GM12878 (cell line): ENCODE results near the gene RAD51B. TPM values are rescaled to one million over a fixed set of nuclear protein-coding genes. Genes with fewer than 3 reads are reported as not detected.

Experiments
- ATAC-seq: fragments of 200-7000 bp; cut with Tn5 transposase; 3 replicates; pipeline ENCODE4 v1.9.1; 2020; ENCODE audit warnings: mild to moderate bottlenecking, moderate library complexity
- BruUV-seq: library from RNA; stranded (reverse); fragments of 400-500 nt; replicated peaks from 2 replicates; lab custom pipeline; 2021; lab: Mats Ljungman, UMichigan
- CTCF ChIA-PET: fragments of 300-600 bp; sonication (Branson Sonifier 250); formaldehyde crosslinking; extraction: SDS; loops from one replicate; lab custom pipeline; 2021; ENCODE audit warnings: inconsistent platforms; lab: Yijun Ruan, JAX
- POLR2A ChIA-PET: fragments of 350-600 bp; formaldehyde crosslinking; extraction: SDS; loops from one replicate; lab custom pipeline; 2021; ENCODE audit warnings: inconsistent platforms; lab: Charles Lee
- RAD21 ChIA-PET: fragments of 300-600 bp; sonication (Branson Sonifier 250); formaldehyde crosslinking; loops from one replicate; lab custom pipeline; 2023; ENCODE audit warnings: antibody characterized with exemption; ENCODE audit not compliant: unreplicated experiment; lab: Charles Lee
- SMC1A ChIA-PET: fragments of 300-600 bp; sonication (Branson Sonifier 250); formaldehyde crosslinking; loops from one replicate; lab custom pipeline; 2023; ENCODE audit not compliant: unreplicated experiment, uncharacterized antibody; lab: Charles Lee
- DNase-seq: peaks from one replicate; pipeline ENCODE4 v3.0.0-alpha.2; 2011; ENCODE audit warnings: low read depth, low spot score
- FAIRE-seq: peaks from 3 replicates; lab custom pipeline; 2011; peaks lifted over from hg19 to GRCh38; lab: Jason Lieb, UNC
- H2AFZ ChIP-seq: 2 replicates; pipeline ENCODE4 v1.6.0; 2011; ENCODE audit warnings: low read depth, low read length, control low read depth; ENCODE audit not compliant: control insufficient read depth
- H3K27ac ChIP-seq: 2 replicates; pipeline ENCODE4 v1.5.1; 2011; ENCODE audit warnings: control low read depth; ENCODE audit not compliant: control insufficient read depth, insufficient read depth
- H3K27me3 ChIP-seq, 2 experiments: replicated peaks in 1 of 2; 2 replicates each; pipeline versions ENCODE4 v1.6.0 to v1.6.1; 2011; ENCODE audit warnings: low read length in 1 of 2; ENCODE audit not compliant: control insufficient read depth in 2 of 2, insufficient read depth in 2 of 2
- H3K36me3 ChIP-seq, 2 experiments: 2 replicates each; pipeline ENCODE4 v1.5.1; 2011; ENCODE audit warnings: low read length in 1 of 2; ENCODE audit not compliant: control insufficient read depth in 2 of 2, insufficient read depth in 2 of 2
- H3K4me1 ChIP-seq: 2 replicates; pipeline ENCODE4 v1.6.1; 2011; ENCODE audit warnings: mild to moderate bottlenecking, low read length, moderate library complexity, mixed read lengths; ENCODE audit not compliant: control insufficient read depth, insufficient read depth
- H3K4me2 ChIP-seq: 2 replicates; pipeline ENCODE4 v1.6.0; 2011; ENCODE audit warnings: control low read depth; ENCODE audit not compliant: control insufficient read depth, insufficient read depth
- H3K4me3 ChIP-seq: fragments of 200-600 bp; sonication (generic); 2 replicates; pipeline ENCODE4 v1.5.1; 2016
- H3K79me2 ChIP-seq: 2 replicates; pipeline ENCODE4 v1.6.0; 2011; ENCODE audit warnings: low read length; ENCODE audit not compliant: control insufficient read depth, insufficient read depth
- H3K9ac ChIP-seq: 2 replicates; pipeline ENCODE4 v1.8.0; 2011; ENCODE audit warnings: low read length, control low read depth, mixed read lengths; ENCODE audit not compliant: control insufficient read depth, insufficient read depth
- H3K9me3 ChIP-seq: replicated peaks from 3 replicates; pipeline ENCODE4 v1.5.1; 2011; ENCODE audit warnings: mild to moderate bottlenecking, low read length; ENCODE audit not compliant: control insufficient read depth, insufficient read depth
- H4K20me1 ChIP-seq: 2 replicates; pipeline ENCODE4 v1.6.0; 2011; ENCODE audit not compliant: control insufficient read depth, insufficient read depth
- CEBPZ ChIP-seq: fragments of 150-350 bp; IDR thresholded peaks from 2 replicates; pipeline ENCODE4 v1.6.1; 2016; ENCODE audit warnings: low read depth, low read length
- SIX5 ChIP-seq: IDR thresholded peaks from 2 replicates; pipeline ENCODE4 v1.6.1; 2011; ENCODE audit warnings: mild to moderate bottlenecking, low read depth, low read length, moderate library complexity; ENCODE audit not compliant: severe bottlenecking
- TBL1XR1 ChIP-seq: IDR thresholded peaks from 2 replicates; pipeline ENCODE4 v1.6.1; 2012; ENCODE audit warnings: low read depth, low read length, improper control_type of control experiment
- WGBS: methylation state at CpG from one replicate; pipeline ENCODE4 v1.1.6; 2016; ENCODE audit warnings: low lambda C conversion rate; ENCODE audit not compliant: insufficient replicate concordance, insufficient coverage; ENCODE audit errors: missing lambda C conversion rate; 5-methylcytosine and 5-hydroxymethylcytosine counted together
- in situ Hi-C: fragments of 300-500 bp; cut with MboI; formaldehyde crosslinking; loops from 9 replicates; pipeline ENCODE4 v1.14.3; 2018; ENCODE audit warnings: mixed read lengths
- intact Hi-C: fragments of 100-400 bp; cut with micrococcal nuclease; formaldehyde crosslinking; loops from one replicate; pipeline ENCODE4 v1.14.2; 2022; ENCODE audit not compliant: unreplicated experiment
- polyA plus RNA-seq, 11 experiments: library from polyadenylated mRNA; depleted of rRNA in 4 of 11; unstranded in 6 of 11; stranded (reverse) in 5 of 11; fragments of >200 nt; fragmentation: Nextera tagmentation in 4 of 11; fragmentation: Illumina TruSeq in 1 of 11; extraction: Ambion mirVana in 4 of 11; extraction: Trizol in 1 of 11; gene quantifications; 1 replicate in 1 of 11; 2 replicates in 10 of 11; pipeline versions ENCODE4 v1.2.1 to v1.2.3, GENCODE V29; 2011 to 2016; ENCODE audit warnings: inconsistent platforms in 2 of 11, missing spikeins in 2 of 11, low read depth in 1 of 11
- total RNA-seq, 4 experiments: library from RNA; depleted of rRNA in 3 of 4; stranded (reverse); fragments of >200 nt in 3 of 4; fragmentation: Illumina TruSeq in 1 of 4; extraction: Trizol in 1 of 4; gene quantifications; 2 replicates each; pipeline versions ENCODE4 v1.2.1 to v1.2.3, GENCODE V29; 2013 to 2021

The RAD51B gene
- total and polyA plus RNA-seq, 10 of the 15 experiments (the other 5 are each of a cell fraction or from before 2014, with no cell fraction given) = 9.8 to 26.8 (median 21.3) TPM

DNA sequence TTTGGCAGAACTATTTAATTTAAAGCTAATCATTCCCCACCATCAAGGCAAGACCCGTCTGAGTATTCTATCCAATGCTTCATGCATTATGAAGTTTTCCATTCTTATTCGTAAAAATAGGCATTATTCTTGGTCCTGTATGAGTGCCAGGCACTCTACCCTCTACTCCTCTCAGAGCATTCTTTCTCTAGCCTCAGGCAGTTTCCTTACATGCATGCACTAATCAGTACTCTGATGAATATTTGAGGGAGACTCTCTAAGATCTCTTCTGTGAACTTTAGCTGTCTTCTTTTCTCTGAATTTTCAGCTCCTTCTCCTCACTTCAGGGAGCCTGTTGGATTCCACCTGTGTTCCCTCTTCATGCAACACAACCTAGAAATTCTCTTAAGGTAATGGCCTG is 334.7 kb downstream of the RAD51B start:
- H3K4me3 ChIP-seq = no peak overlapping the region
- H3K27me3 ChIP-seq = no peaks in the 10 kb centered on the region
- no peaks in the 10 kb centered on the region for H4K20me1 ChIP-seq
- ChIA-PET SMC1A (interaction anchor here (0.7 to 4.8 kb wide), 5 partner anchors 9 to 210 kb away, joined by 3 to 17 read pairs (median 5); no protein-coding TSS in a partner anchor), RAD21 (no interaction called here), CTCF (interaction anchor here (0.6 to 1.9 kb wide), 4 partner anchors 16 to 998 kb away, joined by 3 to 4 read pairs (median 3); no protein-coding TSS in a partner anchor), POLR2A (interaction anchor here (0.7 kb wide), 1 partner anchor 210 kb away, joined by 3 read pairs; no protein-coding TSS in a partner anchor)
- no peak overlapping the region for H3K4me2 ChIP-seq
- intact Hi-C loops = no loop called here
- H3K27ac ChIP-seq = no peak overlapping the region
- H3K4me1 ChIP-seq = no peaks in the 10 kb centered on the region
- no peak for FAIRE-seq
- H3K36me3 ChIP-seq = no peaks in the 10 kb centered on the region
- BruUV-seq = no TSS peak
- no peaks in the 10 kb centered on the region for H3K79me2 ChIP-seq
- DNase-seq = no peak
- H3K9me3 ChIP-seq = no peaks in the 10 kb centered on the region; the same call in none of the 3 replicates
- 92% methylated on average over 2 of the region's 2 CpGs for WGBS
- in situ Hi-C loops = no loop called here
- no peak for TF ChIP-seq SIX5
- TF ChIP-seq TBL1XR1 = no peak
- TF ChIP-seq CEBPZ = no peak
- no peak for ATAC-seq
- H3K9ac ChIP-seq = no peak overlapping the region
- H2AFZ ChIP-seq = no peak overlapping the region
